NCI-H2107 treated with DMSO at 0.1 percent for 48 hours (cell line): Measurements from ENCODE around the gene CD163L1.
"Not testable (repeated sequence)": the region's sequence is repeated elsewhere in the genome, so short reads cannot be mapped to it uniquely, and the experiment has no call there.

Experiments
- DNase-seq: peaks from one replicate; lab custom pipeline; 2025; ENCODE audit not compliant: unreplicated experiment; lab: John Stamatoyannopoulos, UW

Gene CD163L1

DNA sequence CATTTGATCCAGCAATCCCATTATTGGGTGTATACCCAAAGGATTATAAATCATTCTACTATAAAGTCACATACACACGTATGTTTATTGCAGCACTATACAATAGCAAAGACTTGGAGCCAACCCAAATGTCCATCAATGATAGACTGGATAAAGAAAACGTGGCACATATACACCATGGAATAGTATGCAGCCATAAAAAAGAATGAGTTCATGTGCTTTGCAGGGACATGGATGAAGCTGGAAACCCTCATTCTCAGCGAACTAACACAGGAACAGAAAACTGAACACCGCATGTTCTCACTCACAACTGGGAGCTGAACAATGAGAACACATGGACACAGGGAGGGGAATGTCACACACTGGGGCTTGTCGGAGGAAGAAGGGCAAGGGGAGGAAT is 106.2 kb downstream of the CD163L1 start:
- DNase-seq: not testable (repeated sequence)

DNA sequence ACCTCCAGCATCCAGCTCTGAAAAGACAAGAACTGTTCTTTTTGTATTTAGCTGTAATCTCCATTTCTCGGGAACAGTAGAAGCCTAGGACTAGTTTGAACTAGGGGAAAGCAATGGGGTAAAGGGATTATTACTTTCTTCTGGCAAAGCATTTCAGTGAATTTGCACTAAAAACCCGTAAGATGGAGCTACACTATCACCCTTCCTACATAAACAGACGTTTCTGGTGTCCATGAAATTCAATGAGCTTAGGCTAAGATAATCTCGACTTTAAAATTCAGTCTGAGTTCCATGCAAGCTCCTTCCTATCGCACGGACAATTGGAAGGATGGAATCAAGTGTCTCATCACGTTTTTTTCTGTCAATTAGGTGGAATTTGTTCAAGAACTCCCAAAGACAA is 116.0 kb downstream of the CD163L1 start:
- DNase-seq: no peak

GRCh38 chr12:7324176-7324575 is 119.8 kb downstream of the CD163L1 start:
- DNase-seq: no peak

- no peak for DNase-seq
Measured at GRCh38 chr12:7322599-7322998, 121.4 kb downstream of the CD163L1 start.

- DNase-seq: no peak
Measured at GRCh38 chr12:7321624-7322023, 122.3 kb downstream of the CD163L1 start.

DNA sequence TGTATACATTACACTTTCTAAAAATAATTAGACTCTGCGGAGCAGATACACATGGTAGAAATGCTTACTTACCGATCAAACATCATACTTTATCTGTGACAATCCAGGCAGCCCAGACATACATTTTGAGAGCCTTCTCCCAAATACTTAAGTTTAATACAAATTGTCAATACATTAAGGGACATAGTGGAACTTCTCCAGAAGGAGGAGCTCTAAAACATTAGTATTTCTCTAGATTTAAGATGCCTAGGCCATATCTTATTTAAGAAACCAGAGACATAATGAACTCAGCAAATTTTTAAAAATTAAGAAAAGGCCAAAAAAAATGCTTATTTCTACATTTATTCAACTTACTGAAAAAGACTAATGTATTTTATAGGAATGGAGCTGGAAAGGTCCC is 124.0 kb downstream of the CD163L1 start:
- no peak for DNase-seq

DNA sequence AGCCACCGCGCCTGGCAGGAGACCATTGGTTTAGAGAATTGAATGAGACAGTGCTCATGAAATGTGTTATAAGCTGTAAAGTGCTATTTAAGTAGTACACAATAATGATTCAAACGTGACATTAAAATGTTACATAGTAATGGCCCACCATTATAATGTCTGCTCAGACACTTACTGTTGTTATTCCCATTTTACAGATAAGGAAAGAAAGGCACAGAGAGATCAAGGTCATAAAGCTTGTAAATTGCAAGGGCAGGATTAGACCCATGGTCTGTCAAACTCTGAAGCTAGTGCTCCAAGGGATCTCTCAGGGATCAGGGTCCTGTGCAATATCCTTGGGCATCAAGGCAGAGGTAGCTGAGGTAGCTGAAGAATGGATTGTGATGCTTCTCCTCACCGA is 133.9 kb downstream of the CD163L1 start:
- no peak for DNase-seq
